HepG2 (cell line): ENCODE measurements around the gene NR2F6. TPM values are rescaled to one million over a fixed set of nuclear protein-coding genes. Genes with fewer than 3 reads are reported as not detected.
A peak's percentile ranks its signal among the peaks of the same experiment; 100 is the strongest.

Experiments used
- CHD4 ChIP-seq: fragments of 200-600 bp; sonication (generic); IDR thresholded peaks from 2 replicates; pipeline ENCODE4 v1.7.0; 2017; ENCODE audit warnings: mild to moderate bottlenecking, low read length, borderline replicate concordance
- HNF1B ChIP-seq: sonication (generic); formaldehyde crosslinking; IDR thresholded peaks from 2 replicates; pipeline ENCODE4 v1.5.1; 2020; ENCODE audit warnings: mild to moderate bottlenecking, moderate library complexity, missing genetic modification reagents
- HNRNPK ChIP-seq: fragments of 200-400 bp; formaldehyde crosslinking; IDR thresholded peaks from 2 replicates; pipeline ENCODE4 v1.6.1; 2018; ENCODE audit warnings: low read length, low read depth, moderate library complexity, mild to moderate bottlenecking; ENCODE audit not compliant: poor library complexity, severe bottlenecking
- MTA3 ChIP-seq: sonication (generic); formaldehyde crosslinking; IDR thresholded peaks from 2 replicates; pipeline ENCODE4 v1.4.0; 2020; ENCODE audit warnings: missing genetic modification reagents
- RXRB ChIP-seq: IDR thresholded peaks from 2 replicates; pipeline ENCODE4 v1.6.1; 2016; ENCODE audit warnings: borderline replicate concordance, missing genetic modification reagents, missing compliant biosample characterization
- SAP130 ChIP-seq: IDR thresholded peaks from 2 replicates; pipeline ENCODE4 v1.6.1; 2016; ENCODE audit warnings: low read depth
- SRSF1 ChIP-seq: fragments of 200-400 bp; formaldehyde crosslinking; optimal IDR thresholded peaks from 2 replicates; pipeline ENCODE3; 2017; ENCODE audit warnings: mild to moderate bottlenecking, low read depth, low read length, moderate library complexity
- TFDP2 ChIP-seq: sonication (generic); formaldehyde crosslinking; IDR thresholded peaks from 2 replicates; pipeline ENCODE4 v1.4.0; 2020; ENCODE audit warnings: missing genetic modification reagents
- TGIF2 ChIP-seq: IDR thresholded peaks from 2 replicates; pipeline ENCODE4 v1.6.1; 2016; ENCODE audit warnings: control low read depth, missing compliant biosample characterization
- ZNF142 ChIP-seq: sonication (generic); formaldehyde crosslinking; IDR thresholded peaks from 2 replicates; pipeline ENCODE4 v1.4.0; 2020; ENCODE audit warnings: missing genetic modification reagents
- ZNF333 ChIP-seq: sonication (generic); formaldehyde crosslinking; IDR thresholded peaks from 2 replicates; pipeline ENCODE4 v1.4.0; 2020; ENCODE audit warnings: mild to moderate bottlenecking, missing genetic modification reagents, borderline replicate concordance
- polyA plus RNA-seq, 8 experiments: library from polyadenylated mRNA; depleted of rRNA in 3 of 8; stranded (reverse) in 7 of 8; unstranded in 1 of 8; fragments of >200 nt; fragmentation: Illumina TruSeq in 4 of 8; extraction: Trizol in 4 of 8; gene quantifications; 2 replicates each; pipeline versions ENCODE4 v1.2.1 to v1.2.3, GENCODE V29; 2011 to 2016; ENCODE audit warnings: low read depth in 4 of 8, missing spikeins in 1 of 8, mixed read lengths in 1 of 8; ENCODE audit not compliant: insufficient read depth in 1 of 8
- total RNA-seq, 5 experiments: library from RNA; depleted of rRNA; stranded (reverse); fragments of >200 nt; fragmentation: Illumina TruSeq; extraction: Trizol; gene quantifications; 2 replicates each; pipeline ENCODE4 v1.2.3, GENCODE V29; 2016; ENCODE audit warnings: low read depth in 1 of 5
- TF ChIP-seq, protein P1 (sequence below): sonication (generic); formaldehyde crosslinking; IDR thresholded peaks from 2 replicates; pipeline ENCODE4 v1.5.0; 2020; ENCODE audit warnings: mild to moderate bottlenecking, missing genetic modification reagents
- TF ChIP-seq, protein P2 (sequence below): sonication (generic); formaldehyde crosslinking; IDR thresholded peaks from 2 replicates; pipeline ENCODE4 v1.4.0; 2020; ENCODE audit warnings: missing genetic modification reagents, borderline replicate concordance

Gene NR2F6
- total and polyA plus RNA-seq, 2 of the 13 experiments (the other 11 are each of a cell fraction or from before 2014, with no cell fraction given), result 30.9 to 72.4 TPM

DNA sequence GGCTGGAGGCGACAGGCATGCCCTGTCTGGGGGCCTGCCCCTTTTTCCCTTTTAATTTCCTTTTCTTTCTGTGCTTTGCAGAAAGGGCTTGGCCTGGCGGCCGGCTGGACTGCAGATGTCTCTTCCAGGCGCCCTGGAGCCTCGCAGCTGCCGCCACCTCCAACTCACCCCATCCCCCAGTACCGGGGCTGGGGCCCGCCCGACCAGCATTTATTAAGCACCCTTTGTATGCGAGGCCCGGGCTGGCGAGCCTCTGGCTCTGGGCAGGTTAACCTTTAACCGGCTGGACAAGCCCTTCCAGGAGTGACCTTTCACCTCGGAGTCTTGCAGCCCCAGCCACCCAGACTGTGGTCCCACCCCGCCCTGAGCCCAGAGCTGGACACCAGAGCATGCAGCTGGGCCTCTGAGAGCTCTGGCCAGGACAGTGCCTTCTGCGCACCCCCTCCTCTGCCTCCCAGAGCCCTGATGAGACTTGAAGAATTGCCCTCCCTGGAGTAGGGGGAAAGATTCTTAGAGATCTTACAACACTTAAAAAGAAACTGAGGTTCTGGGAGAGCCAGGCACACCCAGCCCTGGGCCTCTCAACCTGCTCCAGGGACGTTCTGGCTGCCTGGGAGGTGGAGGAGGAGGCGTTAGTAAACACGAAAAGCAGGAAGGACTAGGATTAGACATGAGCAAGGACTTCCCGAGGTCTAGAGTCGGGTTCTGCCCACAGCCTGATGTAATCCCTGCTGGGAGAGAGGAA lies 1.1 kb upstream of the NR2F6 start (continued):
- TF ChIP-seq HNF1B (CRISPR knock-in tag), result peak; percentile 11
- TF ChIP-seq TFDP2 (CRISPR knock-in tag), result no peak
- peak; percentile 63 for TF ChIP-seq SAP130 (CRISPR knock-in tag)
- TF ChIP-seq ZNF142 (CRISPR knock-in tag), result peak; percentile 89; the same call in 1 of the 2 replicates
- TF ChIP-seq RXRB (CRISPR knock-in tag), result peak; percentile 41; the same call in 1 of the 2 replicates
- no peak for TF ChIP-seq HNRNPK
- peak; percentile 98; the same call in 1 of the 2 replicates for TF ChIP-seq CHD4
- TF ChIP-seq, protein P1, sequence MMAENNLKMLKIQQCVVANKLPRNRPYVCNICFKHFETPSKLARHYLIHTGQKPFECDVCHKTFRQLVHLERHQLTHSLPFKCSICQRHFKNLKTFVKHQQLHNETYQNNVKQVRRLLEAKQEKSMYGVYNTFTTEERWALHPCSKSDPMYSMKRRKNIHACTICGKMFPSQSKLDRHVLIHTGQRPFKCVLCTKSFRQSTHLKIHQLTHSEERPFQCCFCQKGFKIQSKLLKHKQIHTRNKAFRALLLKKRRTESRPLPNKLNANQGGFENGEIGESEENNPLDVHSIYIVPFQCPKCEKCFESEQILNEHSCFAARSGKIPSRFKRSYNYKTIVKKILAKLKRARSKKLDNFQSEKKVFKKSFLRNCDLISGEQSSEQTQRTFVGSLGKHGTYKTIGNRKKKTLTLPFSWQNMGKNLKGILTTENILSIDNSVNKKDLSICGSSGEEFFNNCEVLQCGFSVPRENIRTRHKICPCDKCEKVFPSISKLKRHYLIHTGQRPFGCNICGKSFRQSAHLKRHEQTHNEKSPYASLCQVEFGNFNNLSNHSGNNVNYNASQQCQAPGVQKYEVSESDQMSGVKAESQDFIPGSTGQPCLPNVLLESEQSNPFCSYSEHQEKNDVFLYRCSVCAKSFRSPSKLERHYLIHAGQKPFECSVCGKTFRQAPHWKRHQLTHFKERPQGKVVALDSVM (CRISPR knock-in tag), result peak; percentile 69; the same call in 1 of the 2 replicates
- TF ChIP-seq MTA3, result no peak
- TF ChIP-seq TGIF2 (CRISPR knock-in tag), result no peak
- TF ChIP-seq ZNF333 (CRISPR knock-in tag), result no peak
- TF ChIP-seq, protein P2, sequence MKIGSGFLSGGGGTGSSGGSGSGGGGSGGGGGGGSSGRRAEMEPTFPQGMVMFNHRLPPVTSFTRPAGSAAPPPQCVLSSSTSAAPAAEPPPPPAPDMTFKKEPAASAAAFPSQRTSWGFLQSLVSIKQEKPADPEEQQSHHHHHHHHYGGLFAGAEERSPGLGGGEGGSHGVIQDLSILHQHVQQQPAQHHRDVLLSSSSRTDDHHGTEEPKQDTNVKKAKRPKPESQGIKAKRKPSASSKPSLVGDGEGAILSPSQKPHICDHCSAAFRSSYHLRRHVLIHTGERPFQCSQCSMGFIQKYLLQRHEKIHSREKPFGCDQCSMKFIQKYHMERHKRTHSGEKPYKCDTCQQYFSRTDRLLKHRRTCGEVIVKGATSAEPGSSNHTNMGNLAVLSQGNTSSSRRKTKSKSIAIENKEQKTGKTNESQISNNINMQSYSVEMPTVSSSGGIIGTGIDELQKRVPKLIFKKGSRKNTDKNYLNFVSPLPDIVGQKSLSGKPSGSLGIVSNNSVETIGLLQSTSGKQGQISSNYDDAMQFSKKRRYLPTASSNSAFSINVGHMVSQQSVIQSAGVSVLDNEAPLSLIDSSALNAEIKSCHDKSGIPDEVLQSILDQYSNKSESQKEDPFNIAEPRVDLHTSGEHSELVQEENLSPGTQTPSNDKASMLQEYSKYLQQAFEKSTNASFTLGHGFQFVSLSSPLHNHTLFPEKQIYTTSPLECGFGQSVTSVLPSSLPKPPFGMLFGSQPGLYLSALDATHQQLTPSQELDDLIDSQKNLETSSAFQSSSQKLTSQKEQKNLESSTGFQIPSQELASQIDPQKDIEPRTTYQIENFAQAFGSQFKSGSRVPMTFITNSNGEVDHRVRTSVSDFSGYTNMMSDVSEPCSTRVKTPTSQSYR (CRISPR knock-in tag), result peak; percentile 35; the same call in 1 of the 2 replicates
- peak; percentile 80 for TF ChIP-seq SRSF1
